SK-N-SH (cell line): Measurements from ENCODE around the gene AFAP1. TPM values are rescaled to one million over a fixed set of nuclear protein-coding genes. Genes with fewer than 3 reads are reported as not detected.

Experiments used
- CTCF ChIA-PET: fragments of 300-600, 350-600 bp; formaldehyde crosslinking; extraction: SDS; loops from one replicate; lab custom pipeline; 2021; lab: Yijun Ruan, JAX
- POLR2A ChIA-PET: fragments of 350-600 bp; sonication (Branson Sonifier 250); formaldehyde crosslinking; extraction: SDS; loops from one replicate; lab custom pipeline; 2020; ENCODE audit warnings: antibody characterized with exemption, inconsistent platforms; lab: Yijun Ruan, JAX
- DNase-seq: peaks from one replicate; pipeline ENCODE4 v3.0.0; 2012
- H2AFZ ChIP-seq: fragments of 200-600 bp; sonication (generic); 2 replicates; pipeline ENCODE4 v1.8.1; 2016; ENCODE audit warnings: antibody characterized with exemption, mild to moderate bottlenecking, low read depth
- H3F3A ChIP-seq: fragments of 200-600 bp; sonication (generic); replicated peaks from 2 replicates; pipeline ENCODE3; 2016; ENCODE audit warnings: antibody characterized with exemption, mild to moderate bottlenecking; ENCODE audit not compliant: insufficient read depth
- H3K27ac ChIP-seq, 2 experiments: fragments of 200-500 bp in 1 of 2; fragments of 200-600 bp in 1 of 2; sonication (Bioruptor generic) in 1 of 2; sonication (generic), shearing (Covaris generic) in 1 of 2; 2 replicates each; pipeline versions ENCODE4 v1.5.1 to v1.6.1; 2014 to 2016; ENCODE audit warnings: low read depth in 2 of 2, inconsistent platforms in 1 of 2, low read length in 1 of 2, mild to moderate bottlenecking in 1 of 2, mixed read lengths in 1 of 2
- H3K27me3 ChIP-seq: fragments of 200-600 bp; sonication (generic), shearing (Covaris generic); 2 replicates; pipeline ENCODE4 v1.6.1; 2016; ENCODE audit warnings: mixed run types; ENCODE audit not compliant: insufficient read depth
- H3K36me3 ChIP-seq, 2 experiments: fragments of 200-500 bp in 1 of 2; fragments of 200-600 bp in 1 of 2; sonication (Bioruptor generic) in 1 of 2; sonication (generic) in 1 of 2; replicated peaks in 1 of 2; 2 replicates each; pipeline versions ENCODE3 to v1.5.1; 2014 to 2016; ENCODE audit warnings: low read length in 1 of 2, mild to moderate bottlenecking in 1 of 2; ENCODE audit not compliant: insufficient read depth in 2 of 2, control insufficient read depth in 1 of 2
- H3K4me1 ChIP-seq, 2 experiments: fragments of 200-500 bp in 1 of 2; fragments of 200-600 bp in 1 of 2; sonication (Bioruptor generic) in 1 of 2; sonication (generic), shearing (Covaris generic) in 1 of 2; 2 replicates each; pipeline versions ENCODE4 v1.5.1 to v1.6.1; 2014 to 2016; ENCODE audit warnings: low read depth in 1 of 2, low read length in 1 of 2, mixed run types in 1 of 2; ENCODE audit not compliant: insufficient read depth in 2 of 2, control insufficient read depth in 1 of 2
- H3K4me2 ChIP-seq: fragments of 200-600 bp; sonication (generic), shearing (Covaris generic); 2 replicates; pipeline ENCODE4 v1.6.1; 2017; ENCODE audit warnings: mixed run types
- H3K4me3 ChIP-seq, 2 experiments: fragments of 200-500 bp in 1 of 2; fragments of 200-600 bp in 1 of 2; sonication (Bioruptor generic) in 1 of 2; sonication (generic), shearing (Covaris generic) in 1 of 2; 2 replicates each; pipeline versions ENCODE4 v1.5.1 to v1.8.1; 2014 to 2016; ENCODE audit warnings: low read depth in 2 of 2, inconsistent platforms in 1 of 2, low read length in 1 of 2, mild to moderate bottlenecking in 1 of 2, mixed read lengths in 1 of 2, moderate library complexity in 1 of 2
- H3K79me2 ChIP-seq: fragments of 200-600 bp; sonication (generic); 2 replicates; pipeline ENCODE4 v1.8.1; 2017; ENCODE audit warnings: mild to moderate bottlenecking; ENCODE audit not compliant: insufficient read depth
- H3K9ac ChIP-seq: fragments of 200-600 bp; sonication (generic); 2 replicates; pipeline ENCODE4 v1.6.1; 2017; ENCODE audit warnings: mixed run types
- H3K9me2 ChIP-seq: fragments of 200-600 bp; sonication (generic); 2 replicates; pipeline ENCODE4 v1.6.1; 2017; ENCODE audit warnings: mixed run types
- H3K9me3 ChIP-seq: fragments of 200-600 bp; sonication (generic); 2 replicates; pipeline ENCODE4 v1.6.1; 2017; ENCODE audit warnings: mixed run types, mild to moderate bottlenecking, moderate library complexity
- H4K20me1 ChIP-seq: fragments of 200-600 bp; sonication (generic); 2 replicates; pipeline ENCODE4 v1.6.1; 2017; ENCODE audit warnings: mild to moderate bottlenecking, mixed run types; ENCODE audit not compliant: insufficient read depth
- CHD2 ChIP-seq: fragments of 150-350 bp; IDR thresholded peaks from 2 replicates; pipeline ENCODE4 v1.6.1; 2018; ENCODE audit warnings: low read length; ENCODE audit not compliant: partially characterized antibody
- EP300 ChIP-seq, 2 experiments: IDR thresholded peaks; 2 replicates each; pipeline versions ENCODE4 v1.4.0 to v1.6.1; 2012; ENCODE audit warnings: borderline replicate concordance in 1 of 2, low read depth in 1 of 2, low read length in 1 of 2
- EZH2phosphoT487 ChIP-seq: fragments of 200-600 bp; sonication (generic); IDR thresholded peaks from 2 replicates; pipeline ENCODE4 v1.6.1; 2017; ENCODE audit warnings: low read depth, mixed run types, mild to moderate bottlenecking, antibody characterized with exemption, moderate library complexity, borderline replicate concordance
- FOSL2 ChIP-seq: IDR thresholded peaks from 2 replicates; pipeline ENCODE4 v1.4.0; 2012; ENCODE audit warnings: low read depth, mild to moderate bottlenecking, moderate library complexity, borderline replicate concordance
- FOXM1 ChIP-seq: IDR thresholded peaks from 2 replicates; pipeline ENCODE4 v1.4.0; 2012; ENCODE audit warnings: low read depth, mild to moderate bottlenecking
- GABPA ChIP-seq: IDR thresholded peaks from 2 replicates; pipeline ENCODE4 v1.4.0; 2012; ENCODE audit warnings: low read depth, mild to moderate bottlenecking
- GATA2 ChIP-seq: sonication (generic); formaldehyde crosslinking; IDR thresholded peaks from 2 replicates; pipeline ENCODE4 v1.5.0; 2020; ENCODE audit warnings: mild to moderate bottlenecking, missing genetic modification reagents
- MAX ChIP-seq: IDR thresholded peaks from 2 replicates; pipeline ENCODE4 v1.4.0; 2012; ENCODE audit warnings: low read depth
- MEF2A ChIP-seq: IDR thresholded peaks from 2 replicates; pipeline ENCODE4 v1.4.0; 2012; ENCODE audit warnings: low read depth, borderline replicate concordance
- MXI1 ChIP-seq: IDR thresholded peaks from 2 replicates; pipeline ENCODE4 v1.6.1; 2012; ENCODE audit warnings: mild to moderate bottlenecking, low read depth, low read length, improper control_type of control experiment
- NFIC ChIP-seq: IDR thresholded peaks from 2 replicates; pipeline ENCODE4 v1.4.0; 2012; ENCODE audit warnings: borderline replicate concordance
- PBX3 ChIP-seq: IDR thresholded peaks from 2 replicates; pipeline ENCODE4; 2012
- POLR2AphosphoS5 ChIP-seq: IDR thresholded peaks from 2 replicates; pipeline ENCODE4 v1.6.1; 2012; ENCODE audit warnings: low read depth, low read length
- RCOR1 ChIP-seq: fragments of 150-350 bp; IDR thresholded peaks from 2 replicates; pipeline ENCODE4 v1.6.1; 2017; ENCODE audit warnings: antibody characterized with exemption, low read length
- RFX5 ChIP-seq: IDR thresholded peaks from 2 replicates; pipeline ENCODE4 v1.6.1; 2012; ENCODE audit warnings: mild to moderate bottlenecking, improper control_type of control experiment, low read length
- SIN3A ChIP-seq: IDR thresholded peaks from 2 replicates; pipeline ENCODE4 v1.6.1; 2012; ENCODE audit warnings: low read depth, mild to moderate bottlenecking, low read length, moderate library complexity, borderline replicate concordance
- SMC3 ChIP-seq: IDR thresholded peaks from 2 replicates; pipeline ENCODE4 v1.6.1; 2012; ENCODE audit warnings: low read depth, low read length, improper control_type of control experiment
- TAF1 ChIP-seq: IDR thresholded peaks from 2 replicates; pipeline ENCODE4 v1.6.1; 2012; ENCODE audit warnings: low read depth, mild to moderate bottlenecking, low read length, moderate library complexity, borderline replicate concordance
- TEAD4 ChIP-seq: IDR thresholded peaks from 2 replicates; pipeline ENCODE4 v1.4.0; 2012; ENCODE audit warnings: mild to moderate bottlenecking, borderline replicate concordance; ENCODE audit not compliant: insufficient read depth
- WGBS: methylation state at CpG from one replicate; pipeline ENCODE4 v1.1.6; 2017; ENCODE audit warnings: low lambda C conversion rate; 5-methylcytosine and 5-hydroxymethylcytosine counted together
- polyA plus RNA-seq, 3 experiments: library from polyadenylated mRNA; depleted of rRNA; stranded (reverse); fragments of >200 nt; gene quantifications; 2 replicates each; pipeline ENCODE4 v1.2.3, GENCODE V29; 2012

The AFAP1 gene
- polyA plus RNA-seq, 1 of the 3 experiments (the other 2 are of a cell fraction) = 67.9 TPM

GRCh38 chr4:7759635-7760034 is 180.0 kb downstream of the AFAP1 start (continued):
- TF ChIP-seq GATA2 (CRISPR knock-in tag) = no peak
- no peak for TF ChIP-seq NFIC

GRCh38 chr4:7759216-7759615 is 180.4 kb downstream of the AFAP1 start:
- Histone ChIP-seq H3K4me2 (no peak overlapping the region), H4K20me1 (peaks cover 49% of the 10 kb centered on the region), H3K79me2 (peaks cover 48% of the 10 kb centered on the region), H3K9me3 (no peaks in the 10 kb centered on the region), H3K27me3 (no peaks in the 10 kb centered on the region), H2AFZ (no peak overlapping the region), H3K4me1 (no peaks in the 10 kb centered on the region; a peak in 1 of 4 replicates), H3F3A (peaks cover 27% of the 10 kb centered on the region), H3K4me3 (no peak overlapping the region), H3K27ac (no peak overlapping the region), H3K9ac (no peak overlapping the region), H3K36me3 (peaks cover 53 to 86% of the 10 kb centered on the region in 2 experiments), H3K9me2 (no peaks in the 10 kb centered on the region)
- WGBS = 95% methylated on average over 12 of the region's 12 CpGs
- DNase-seq = no peak
- TF ChIP-seq SIN3A (no peak), CHD2 (no peak), TEAD4 (no peak)
- CTCF ChIA-PET = interaction anchor here (3.5 to 7.4 kb wide), 3 partner anchors 11 to 227 kb away, joined by 15 to 135 read pairs (median 46); no protein-coding TSS in a partner anchor
- POLR2A ChIA-PET = no interaction called here

GRCh38 chr4:7758476-7758875 is 181.2 kb downstream of the AFAP1 start:
- Histone ChIP-seq H3K9ac (no peak overlapping the region), H3K4me3 (no peak overlapping the region), H3K9me2 (no peaks in the 10 kb centered on the region), H3K4me1 (no peaks in the 10 kb centered on the region; a peak in 1 of 4 replicates), H3K79me2 (peaks cover 42% of the 10 kb centered on the region), H3K9me3 (no peaks in the 10 kb centered on the region), H4K20me1 (peaks cover 41% of the 10 kb centered on the region), H3K36me3 (peaks cover 51 to 79% of the 10 kb centered on the region in 2 experiments), H3F3A (peaks cover 24% of the 10 kb centered on the region), H3K27me3 (no peaks in the 10 kb centered on the region)
- ChIA-PET POLR2A (no interaction called here), CTCF (interaction anchor here (0.9 to 7.4 kb wide), 4 partner anchors 11 to 258 kb away, joined by 5 to 135 read pairs (median 30); no protein-coding TSS in a partner anchor)
- WGBS = 98% methylated on average over 11 of the region's 11 CpGs
- no peak for DNase-seq
- TF ChIP-seq MAX (no peak), PBX3 (no peak), EZH2phosphoT487 (no peak), FOXM1 (no peak), FOSL2 (no peak), POLR2AphosphoS5 (no peak), GABPA (no peak), SMC3 (no peak), EP300 (IDR thresholded peaks at IDR 0.05; ENCODE audit: borderline replicate concordance in 1 of 2, low read depth in 1 of 2, low read length in 1 of 2) (no peak), MXI1 (no peak), MEF2A (no peak), RCOR1 (no peak), TEAD4 (no peak), TAF1 (no peak), RFX5 (no peak)
- TF ChIP-seq, all 33 proteins: peak for 0
- Histone ChIP-seq H3K27ac (no peak overlapping the region), H2AFZ (no peak overlapping the region), H3K4me2 (no peak overlapping the region)
